CD14-positive monocyte (primary cell): ENCODE data around the gene IRX4. TPM values are rescaled to one million over a fixed set of nuclear protein-coding genes. Genes with fewer than 3 reads are reported as not detected.
A peak's percentile ranks its signal among the peaks of the same experiment; 100 is the strongest.

Experiments used
- DNase-seq, 3 donors: peaks; one replicate each; pipeline ENCODE4 v3.0.0-alpha.2; 2011 to 2022
- H2AFZ ChIP-seq: 2 replicates; pipeline ENCODE4 v1.6.0; 2012; ENCODE audit warnings: mild to moderate bottlenecking, low read depth, low read length, inconsistent platforms; ENCODE audit not compliant: insufficient read depth, poor library complexity, severe bottlenecking
- H3K27ac ChIP-seq, 2 donors: 1 replicate in 1 of 2; 2 replicates in 1 of 2; pipeline ENCODE4 v1.5.1; 2012 to 2013; ENCODE audit warnings: low read length in 2 of 2, control low read depth in 1 of 2, inconsistent platforms in 1 of 2, low read depth in 1 of 2, mild to moderate bottlenecking in 1 of 2
- H3K27me3 ChIP-seq, 2 donors: one replicate each; pipeline versions ENCODE4 v1.6.0 to v1.6.1; 2011 to 2013; ENCODE audit warnings: low read length in 2 of 2; ENCODE audit not compliant: control insufficient read depth in 2 of 2, insufficient read depth in 2 of 2
- H3K36me3 ChIP-seq, 2 donors: replicated peaks in 1 of 2; 1 replicate in 1 of 2; 2 replicates in 1 of 2; pipeline versions ENCODE4 v1.5.1 to v1.6.1; 2012 to 2013; ENCODE audit warnings: low read length in 2 of 2, control low read depth in 1 of 2, inconsistent platforms in 1 of 2, mild to moderate bottlenecking in 1 of 2; ENCODE audit not compliant: insufficient read depth in 2 of 2, control insufficient read depth in 1 of 2
- H3K4me1 ChIP-seq, 2 donors: 1 replicate in 1 of 2; 2 replicates in 1 of 2; pipeline versions ENCODE4 v1.5.1 to v1.6.1; 2012 to 2013; ENCODE audit warnings: low read length in 2 of 2, control low read depth in 1 of 2, inconsistent platforms in 1 of 2, mild to moderate bottlenecking in 1 of 2, moderate library complexity in 1 of 2; ENCODE audit not compliant: insufficient read depth in 2 of 2, control insufficient read depth in 1 of 2
- H3K4me2 ChIP-seq: replicated peaks from 2 replicates; pipeline ENCODE3; 2012; ENCODE audit warnings: low read length, moderate library complexity, mild to moderate bottlenecking; ENCODE audit not compliant: poor library complexity, severe bottlenecking; ENCODE audit errors: extremely low read depth
- H3K4me3 ChIP-seq, 3 experiments: fragments of 200-600 bp in 1 of 3; sonication (generic) in 1 of 3; replicated peaks in 1 of 3; 1 replicate in 2 of 3; 2 replicates in 1 of 3; pipeline ENCODE4 v1.5.1; 2011 to 2013; ENCODE audit warnings: low read length in 3 of 3, mild to moderate bottlenecking in 3 of 3, control low read depth in 2 of 3, low read depth in 2 of 3, inconsistent platforms in 1 of 3, moderate library complexity in 1 of 3
- H3K79me2 ChIP-seq: 2 replicates; pipeline ENCODE4 v1.6.0; 2012; ENCODE audit warnings: mild to moderate bottlenecking, control low read depth, inconsistent platforms, low read length, moderate library complexity; ENCODE audit not compliant: insufficient read depth
- H3K9ac ChIP-seq: 2 replicates; pipeline ENCODE4 v1.6.0; 2017; ENCODE audit warnings: low read length, mild to moderate bottlenecking; ENCODE audit not compliant: insufficient read depth, poor library complexity, severe bottlenecking
- H3K9me3 ChIP-seq, 2 donors: replicated peaks in 1 of 2; 1 replicate in 1 of 2; 2 replicates in 1 of 2; pipeline versions ENCODE4 v1.5.1 to v1.6.1; 2012 to 2013; ENCODE audit warnings: low read length in 2 of 2, control low read depth in 1 of 2; ENCODE audit not compliant: control insufficient read depth in 1 of 2, insufficient read depth in 1 of 2
- H4K20me1 ChIP-seq: 2 replicates; pipeline ENCODE4 v1.6.0; 2012; ENCODE audit warnings: mild to moderate bottlenecking, low read length, control low read depth, moderate library complexity; ENCODE audit not compliant: insufficient read depth
- H3K27ac Mint-ChIP-seq, 7 donors: one replicate each; pipeline ENCODE4 v1.8.0; 2020; ENCODE audit warnings: mild to moderate bottlenecking in 7 of 7, mixed read lengths in 7 of 7, moderate library complexity in 6 of 7, inconsistent platforms in 2 of 7
- H3K27me3 Mint-ChIP-seq, 3 donors: one replicate each; pipeline ENCODE4 v1.8.0; 2021 to 2022; ENCODE audit warnings: low read depth in 3 of 3, mild to moderate bottlenecking in 3 of 3, mixed read lengths in 3 of 3, moderate library complexity in 3 of 3, inconsistent platforms in 1 of 3
- H3K36me3 Mint-ChIP-seq, 2 donors: one replicate each; pipeline ENCODE4 v1.8.0; 2020; ENCODE audit warnings: mixed read lengths in 2 of 2, inconsistent platforms in 1 of 2, mild to moderate bottlenecking in 1 of 2
- H3K4me1 Mint-ChIP-seq: one replicate; pipeline ENCODE4 v1.8.0; 2020; ENCODE audit warnings: mild to moderate bottlenecking, mixed read lengths
- H3K4me3 Mint-ChIP-seq, 2 donors: one replicate each; pipeline ENCODE4 v1.8.0; 2020; ENCODE audit warnings: mild to moderate bottlenecking in 2 of 2, mixed read lengths in 2 of 2, moderate library complexity in 1 of 2
- H3K9me3 Mint-ChIP-seq, 7 donors: one replicate each; pipeline ENCODE4 v1.8.0; 2020 to 2022; ENCODE audit warnings: mixed read lengths in 7 of 7, mild to moderate bottlenecking in 6 of 7, moderate library complexity in 6 of 7, inconsistent platforms in 2 of 7
- WGBS: methylation state at CpG from one replicate; pipeline ENCODE4 v1.1.5; 2013; ENCODE audit warnings: missing lambda C conversion rate; ENCODE audit not compliant: insufficient coverage; 5-methylcytosine and 5-hydroxymethylcytosine counted together
- intact Hi-C, 2 donors: fragments of 100-400 bp; cut with micrococcal nuclease; formaldehyde crosslinking; loops; one replicate each; pipeline versions ENCODE4 v1.15.0 to v1.15.1; 2023
- polyA minus RNA-seq: library from RNA; depleted of rRNA, polyadenylated mRNA; stranded (reverse); fragments of >200 nt; gene quantifications from 2 replicates; pipeline ENCODE4 v1.2.3, GENCODE V29; 2012
- polyA plus RNA-seq, 3 donors: library from polyadenylated mRNA; depleted of rRNA in 1 of 3; unstranded in 2 of 3; stranded (reverse) in 1 of 3; fragments of 300-500 nt in 2 of 3; fragments of >200 nt in 1 of 3; fragmentation: Illumina TruSeq in 2 of 3; gene quantifications; 1 replicate in 2 of 3; 2 replicates in 1 of 3; pipeline ENCODE4 v1.2.3, GENCODE V29; 2012 to 2021
- total RNA-seq, 12 experiments: library from RNA in 1 of 12; stranded (reverse) in 1 of 12; fragments of 120-200 nt in 1 of 12; gene quantifications; one replicate each; pipeline ENCODE4 v1.2.4 and lab custom pipeline; 2013 to 2026; ENCODE audit warnings: mixed read lengths in 6 of 12, inconsistent platforms in 1 of 12
- TF ChIP-seq, protein P1 (sequence below): fragments of 200-600 bp; IDR thresholded peaks from one replicate; pipeline ENCODE4 v1.8.0; 2022; ENCODE audit warnings: antibody characterized with exemption, mild to moderate bottlenecking

Gene IRX4
- not detected for total RNA-seq (2013)
- polyA plus RNA-seq (not detected), polyA minus RNA-seq (not detected in 2 replicates), total RNA-seq (lab: John Stamatoyannopoulos, UW) (0 to 0.27 (median 0) reads per million in 11 experiments)

DNA sequence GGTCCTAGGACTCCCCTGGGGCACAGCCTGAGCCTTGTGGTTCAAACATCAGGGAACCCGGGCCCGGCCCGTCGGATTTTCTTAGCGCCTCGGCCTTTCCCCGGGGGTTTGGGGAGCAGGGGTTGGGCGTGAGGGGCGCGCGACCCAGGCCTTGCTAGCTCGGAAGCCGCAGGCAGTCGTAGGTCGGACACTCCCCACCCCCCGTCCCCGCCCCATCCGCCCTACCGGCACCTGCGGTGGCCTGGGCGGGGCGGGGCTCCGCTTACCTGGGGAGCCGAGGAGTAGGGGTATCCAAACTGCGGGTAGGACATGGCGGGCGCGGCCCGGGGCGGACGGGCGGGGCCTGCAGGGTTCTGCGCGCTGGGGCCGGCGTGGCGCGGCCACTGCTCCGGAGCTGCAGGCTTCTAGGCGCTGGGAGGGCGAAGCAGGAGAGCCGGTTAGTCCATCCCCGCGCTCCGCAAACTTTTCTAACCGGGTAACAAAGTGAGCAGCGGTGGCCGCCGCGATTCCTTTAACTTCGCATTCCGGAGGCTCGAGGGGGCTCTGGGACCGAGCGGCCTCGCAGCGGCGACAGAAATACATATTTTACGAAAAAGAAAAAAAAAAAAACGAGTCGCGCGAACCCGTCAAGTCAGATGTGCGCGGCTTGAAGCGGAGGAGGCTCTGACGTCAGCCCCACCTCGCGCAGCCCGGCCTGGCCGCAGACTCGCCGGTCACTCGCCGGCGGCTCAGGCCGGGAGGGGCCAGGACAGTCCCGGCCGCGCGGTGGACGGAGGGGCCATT is at the start of gene IRX4:
TSS of gene IRX4 (minus strand) at position 589 of the 783 bp plus-strand sequence. CDS start at position 311, 278 bp downstream.
- Histone ChIP-seq H3K9me3 (peaks cover 0 to 11% of the 10 kb centered on the region in 2 donors), H2AFZ (no peak within 1 kb of the TSS), H4K20me1 (no peaks in the 10 kb centered on the region), H3K27me3 (peaks cover 35 to 85% of the 10 kb centered on the region in 2 donors), H3K9ac (no peak within 1 kb of the TSS), H3K27ac (no peak within 1 kb of the TSS), H3K4me1 (no peaks in the 10 kb centered on the region), H3K4me3 (no peak within 1 kb of the TSS), H3K4me2 (no peak within 1 kb of the TSS), H3K36me3 (no peaks in the 10 kb centered on the region), H3K79me2 (no peaks in the 10 kb centered on the region)
- no peaks in the 10 kb centered on the region for H3K4me1 Mint-ChIP-seq
- DNase-seq: no peak
- under 1% methylated on average over 64 of the region's 83 CpGs for WGBS
- H3K4me3 Mint-ChIP-seq: peak within 1 kb of the TSS in 1 of 2 donors; percentile 71
- TF ChIP-seq, protein P1, sequence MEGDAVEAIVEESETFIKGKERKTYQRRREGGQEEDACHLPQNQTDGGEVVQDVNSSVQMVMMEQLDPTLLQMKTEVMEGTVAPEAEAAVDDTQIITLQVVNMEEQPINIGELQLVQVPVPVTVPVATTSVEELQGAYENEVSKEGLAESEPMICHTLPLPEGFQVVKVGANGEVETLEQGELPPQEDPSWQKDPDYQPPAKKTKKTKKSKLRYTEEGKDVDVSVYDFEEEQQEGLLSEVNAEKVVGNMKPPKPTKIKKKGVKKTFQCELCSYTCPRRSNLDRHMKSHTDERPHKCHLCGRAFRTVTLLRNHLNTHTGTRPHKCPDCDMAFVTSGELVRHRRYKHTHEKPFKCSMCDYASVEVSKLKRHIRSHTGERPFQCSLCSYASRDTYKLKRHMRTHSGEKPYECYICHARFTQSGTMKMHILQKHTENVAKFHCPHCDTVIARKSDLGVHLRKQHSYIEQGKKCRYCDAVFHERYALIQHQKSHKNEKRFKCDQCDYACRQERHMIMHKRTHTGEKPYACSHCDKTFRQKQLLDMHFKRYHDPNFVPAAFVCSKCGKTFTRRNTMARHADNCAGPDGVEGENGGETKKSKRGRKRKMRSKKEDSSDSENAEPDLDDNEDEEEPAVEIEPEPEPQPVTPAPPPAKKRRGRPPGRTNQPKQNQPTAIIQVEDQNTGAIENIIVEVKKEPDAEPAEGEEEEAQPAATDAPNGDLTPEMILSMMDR: no peak
- no peak within 1 kb of the TSS for H3K27ac Mint-ChIP-seq
- intact Hi-C loops: no loop called here
- H3K36me3 Mint-ChIP-seq: peaks cover 2 to 4% of the 10 kb centered on the region in 2 donors
- peaks cover 0 to 25% (median 5%) of the 10 kb centered on the region in 7 donors for H3K9me3 Mint-ChIP-seq
- peaks cover 77 to 94% (median 83%) of the 10 kb centered on the region in 3 donors for H3K27me3 Mint-ChIP-seq

DNA sequence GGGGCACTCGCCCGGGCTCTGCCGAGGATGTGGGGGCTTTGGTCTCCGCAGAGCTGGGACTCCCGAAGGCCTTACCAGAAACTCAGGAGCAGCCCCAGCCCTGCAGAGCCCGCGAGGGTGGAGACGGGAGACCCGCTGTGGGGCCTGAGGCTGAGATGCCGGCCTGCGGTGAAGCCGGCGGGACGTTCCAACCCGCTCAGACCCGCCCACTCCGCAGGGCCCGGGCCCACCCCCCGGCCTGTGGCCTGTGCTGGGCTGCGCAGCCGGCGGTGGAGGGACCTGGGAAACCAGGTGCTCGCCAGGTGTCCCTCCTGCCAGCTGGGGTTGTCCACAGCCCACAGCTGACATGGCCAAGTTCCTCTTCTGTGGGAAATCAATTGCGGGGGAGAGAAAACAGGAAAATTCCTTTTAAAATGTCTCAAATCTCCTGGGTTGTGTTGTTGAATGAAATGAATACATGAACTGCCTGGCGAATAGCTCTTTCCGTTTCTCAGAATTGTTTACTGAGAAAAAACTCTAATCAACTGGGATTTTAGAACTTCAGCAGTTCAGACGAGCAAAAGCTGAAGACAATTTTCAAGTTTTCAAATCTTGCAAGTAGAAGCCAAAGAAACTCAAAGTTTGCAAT is 49.0 kb upstream of the IRX4 start:
- Histone ChIP-seq H2AFZ (no peak overlapping the region), H3K27ac (no peak overlapping the region), H3K27me3 (peaks cover 9 to 36% of the 10 kb centered on the region in 2 donors), H4K20me1 (no peaks in the 10 kb centered on the region), H3K4me3 (no peak overlapping the region), H3K4me2 (no peak overlapping the region), H3K79me2 (no peaks in the 10 kb centered on the region), H3K36me3 (no peaks in the 10 kb centered on the region), H3K9me3 (peaks cover 12 to 21% of the 10 kb centered on the region in 2 donors), H3K4me1 (no peaks in the 10 kb centered on the region), H3K9ac (no peak overlapping the region)
- Mint-ChIP-seq H3K4me3 (peak overlapping the region in 1 of 2 donors; percentile 67), H3K9me3 (peaks cover 0 to 4% (median 0%) of the 10 kb centered on the region in 7 donors), H3K36me3 (no peaks in the 10 kb centered on the region), H3K4me1 (no peaks in the 10 kb centered on the region), H3K27me3 (peaks cover 17 to 28% (median 26%) of the 10 kb centered on the region in 3 donors), H3K27ac (no peak overlapping the region)
- intact Hi-C loops: no loop called here
- TF ChIP-seq, protein P1: no peak
- WGBS: under 1% methylated on average over 23 of the region's 27 CpGs
- no peak for DNase-seq
